Adrenal gland (tissue), 12 donors: ENCODE data around the gene VIT. TPM values are rescaled to one million over a fixed set of nuclear protein-coding genes. Genes with fewer than 3 reads are reported as not detected.

Experiments
- DNase-seq, 7 donors: peaks; one replicate each; pipeline ENCODE4 v3.0.0-alpha.2; 2019 to 2020
- H3K27ac ChIP-seq, 5 donors: fragments of 200-600 bp; sonication (generic) in 4 of 5; 1 replicate in 3 of 5; 2 replicates in 2 of 5; pipeline versions ENCODE4 v1.5.1 to v1.8.0; 2016 to 2020; ENCODE audit warnings: mild to moderate bottlenecking in 1 of 5
- H3K27me3 ChIP-seq: fragments of 200-600 bp; 2 replicates; pipeline ENCODE4 v1.8.0; 2021
- H3K36me3 ChIP-seq, 2 donors: fragments of 200-600 bp; replicated peaks in 1 of 2; 1 replicate in 1 of 2; 2 replicates in 1 of 2; pipeline versions ENCODE4 v1.5.1 to v1.8.0; 2018 to 2022
- H3K4me1 ChIP-seq, 2 donors: fragments of 200-600 bp; replicated peaks in 1 of 2; 1 replicate in 1 of 2; 2 replicates in 1 of 2; pipeline versions ENCODE4 v1.5.1 to v1.8.0; 2018 to 2021
- H3K4me3 ChIP-seq, 4 donors: fragments of 200-600 bp; sonication (generic) in 3 of 4; one replicate each; pipeline ENCODE4 v1.5.1; 2016 to 2018
- H3K9me3 ChIP-seq, 3 donors: fragments of 200-600 bp; sonication (generic) in 1 of 3; replicated peaks in 1 of 3; 1 replicate in 2 of 3; 2 replicates in 1 of 3; pipeline versions ENCODE4 v1.5.1 to v1.8.0; 2016 to 2021
- POLR2A ChIP-seq, 2 donors: fragments of 450-650 bp; IDR thresholded peaks; one replicate each; pipeline ENCODE4 v1.6.1; 2017; ENCODE audit warnings: antibody characterized with exemption in 2 of 2, mild to moderate bottlenecking in 2 of 2, moderate library complexity in 1 of 2
- WGBS, 4 donors: extraction: QIAGEN DNeasy Blood & Tissue Kit in 2 of 4; methylation state at CpG; one replicate each; pipeline versions ENCODE4 v1.1.5 to v1.1.7; 2013 to 2017; 5-methylcytosine and 5-hydroxymethylcytosine counted together
- intact Hi-C, 2 donors: fragments of 100-400 bp; cut with DNase I; formaldehyde crosslinking; loops; one replicate each; pipeline versions ENCODE4 v1.14.1 to v1.15.0; 2022 to 2023
- polyA plus RNA-seq, 3 donors: library from polyadenylated mRNA; stranded (reverse); fragments of 200-250 nt in 2 of 3; fragments of 350-450 nt in 1 of 3; fragmentation: Illumina TruSeq in 1 of 3; extraction: RNeasy Lipid Tissue Mini Kit (QIAGEN cat#74804) in 1 of 3; gene quantifications; one replicate each; pipeline ENCODE4 v1.2.3, GENCODE V29; 2013 to 2014
- total RNA-seq, 9 donors: library from RNA; depleted of rRNA in 4 of 9; stranded (reverse); fragments of >200 nt in 4 of 9; fragments of 120-200 nt in 1 of 9; fragmentation: NEBNext Ultra II Directional in 1 of 9; extraction: Animal tissue kit (Norgen Biotek cat#: 25700) in 1 of 9; gene quantifications; one replicate each; pipeline versions ENCODE4 v1.1.0 to v1.2.4, GENCODE V29; 2013 to 2023
- TF ChIP-seq, protein P1 (sequence below), 6 experiments: fragments of 450-650 bp in 4 of 6; fragments of 200-600 bp in 2 of 6; sonication (generic) in 1 of 6; IDR thresholded peaks; 1 replicate in 5 of 6; 2 replicates in 1 of 6; pipeline versions ENCODE4 v1.5.1 to v1.8.0; 2016 to 2021; ENCODE audit warnings: antibody characterized with exemption in 6 of 6, mild to moderate bottlenecking in 2 of 6, moderate library complexity in 1 of 6
- donor health status: healthy with polysubstance abuse.
- donor health status: Bipolar disorder and iron deficiency.
- donor health status: DM: yes; HTN: yes; CAD: no.
- donor health status: DM: no; HTN: no; CAD: no.
- donor health status: DM: no; HTN: no; CAD: no.
- donor health status: DM: yes; HTN: yes; CAD: no.

VIT gene
- total and polyA plus RNA-seq, 12 donors = 0.06 to 2.0 (median 0.40) TPM; not detected in 2

DNA sequence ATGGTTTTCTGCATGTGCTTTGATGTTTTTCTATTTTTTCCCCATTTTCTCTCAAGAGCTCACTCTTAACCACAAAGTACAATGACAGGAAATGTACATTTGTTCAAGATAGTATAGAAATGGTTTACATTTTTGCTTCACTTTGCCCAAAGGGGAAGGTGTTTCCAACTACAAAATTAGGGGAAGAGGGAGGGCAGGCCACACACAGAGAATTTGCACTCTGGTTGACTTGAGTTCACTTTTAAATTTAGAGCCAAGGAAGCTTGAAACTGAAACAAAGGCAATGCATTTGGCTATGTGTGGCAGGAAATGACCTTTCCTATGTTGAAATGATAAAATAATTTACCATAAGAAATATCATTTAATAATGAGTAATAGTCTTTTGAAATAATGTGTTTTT lies 19.1 kb upstream of the VIT start:
- no peak for DNase-seq

DNA sequence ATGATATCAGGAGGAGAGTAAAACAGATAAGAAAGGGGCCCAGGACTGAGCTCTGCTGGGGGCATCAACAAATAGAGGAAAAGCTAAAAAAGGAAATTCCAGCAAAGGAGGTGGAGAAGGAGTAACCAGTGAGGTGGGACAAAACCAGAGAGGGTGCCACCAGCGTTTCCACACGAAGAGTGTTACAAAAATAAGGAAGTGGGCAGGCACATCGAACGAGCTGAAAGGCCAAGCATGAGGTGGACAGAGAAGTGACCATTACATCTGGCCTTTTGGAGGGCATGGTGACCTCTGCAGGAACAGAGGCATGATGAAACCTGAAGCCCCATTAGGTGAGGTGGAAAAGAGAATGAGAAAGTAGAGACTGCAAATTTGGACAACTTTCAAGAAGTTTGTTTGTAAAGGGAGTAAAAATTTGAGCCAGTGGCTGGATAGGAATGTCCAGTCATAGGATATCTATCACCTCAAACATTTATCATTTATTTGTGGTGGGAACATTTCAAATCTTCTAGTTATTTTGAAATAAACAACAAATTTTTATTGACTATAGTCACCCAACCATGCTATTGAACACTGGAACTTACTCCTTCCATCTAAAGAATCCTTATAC lies 18.4 kb upstream of the VIT start:
- 43 to 64% (median 50%) methylated on average over 4 of the region's 4 CpGs for WGBS, 4 donors
- Histone ChIP-seq H3K36me3 (no peaks in the 10 kb centered on the region), H3K9me3 (peaks cover 0 to 7% (median 0%) of the 10 kb centered on the region in 3 donors), H3K4me1 (no peaks in the 10 kb centered on the region), H3K27me3 (no peaks in the 10 kb centered on the region), H3K27ac (no peak overlapping the region), H3K4me3 (no peak overlapping the region)
- no peak for DNase-seq
- no peak for TF ChIP-seq POLR2A (IDR thresholded peaks at IDR 0.05)
- TF ChIP-seq, protein P1, sequence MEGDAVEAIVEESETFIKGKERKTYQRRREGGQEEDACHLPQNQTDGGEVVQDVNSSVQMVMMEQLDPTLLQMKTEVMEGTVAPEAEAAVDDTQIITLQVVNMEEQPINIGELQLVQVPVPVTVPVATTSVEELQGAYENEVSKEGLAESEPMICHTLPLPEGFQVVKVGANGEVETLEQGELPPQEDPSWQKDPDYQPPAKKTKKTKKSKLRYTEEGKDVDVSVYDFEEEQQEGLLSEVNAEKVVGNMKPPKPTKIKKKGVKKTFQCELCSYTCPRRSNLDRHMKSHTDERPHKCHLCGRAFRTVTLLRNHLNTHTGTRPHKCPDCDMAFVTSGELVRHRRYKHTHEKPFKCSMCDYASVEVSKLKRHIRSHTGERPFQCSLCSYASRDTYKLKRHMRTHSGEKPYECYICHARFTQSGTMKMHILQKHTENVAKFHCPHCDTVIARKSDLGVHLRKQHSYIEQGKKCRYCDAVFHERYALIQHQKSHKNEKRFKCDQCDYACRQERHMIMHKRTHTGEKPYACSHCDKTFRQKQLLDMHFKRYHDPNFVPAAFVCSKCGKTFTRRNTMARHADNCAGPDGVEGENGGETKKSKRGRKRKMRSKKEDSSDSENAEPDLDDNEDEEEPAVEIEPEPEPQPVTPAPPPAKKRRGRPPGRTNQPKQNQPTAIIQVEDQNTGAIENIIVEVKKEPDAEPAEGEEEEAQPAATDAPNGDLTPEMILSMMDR (IDR thresholded peaks at IDR 0.05) = no peak
- intact Hi-C loops = no loop called here

More for the DNA sequence above, 19.1 kb upstream of the VIT start:
- peaks cover 0 to 7% (median 0%) of the 10 kb centered on the region in 3 donors for H3K9me3 ChIP-seq
- H3K36me3 ChIP-seq = no peaks in the 10 kb centered on the region
- intact Hi-C loops = no loop called here
- no peak overlapping the region for H3K4me3 ChIP-seq
- no peak overlapping the region for H3K27ac ChIP-seq
- H3K27me3 ChIP-seq = no peaks in the 10 kb centered on the region
- H3K4me1 ChIP-seq = no peaks in the 10 kb centered on the region
- TF ChIP-seq, protein P1 (IDR thresholded peaks at IDR 0.05) = no peak
- TF ChIP-seq POLR2A (IDR thresholded peaks at IDR 0.05) = no peak

DNA sequence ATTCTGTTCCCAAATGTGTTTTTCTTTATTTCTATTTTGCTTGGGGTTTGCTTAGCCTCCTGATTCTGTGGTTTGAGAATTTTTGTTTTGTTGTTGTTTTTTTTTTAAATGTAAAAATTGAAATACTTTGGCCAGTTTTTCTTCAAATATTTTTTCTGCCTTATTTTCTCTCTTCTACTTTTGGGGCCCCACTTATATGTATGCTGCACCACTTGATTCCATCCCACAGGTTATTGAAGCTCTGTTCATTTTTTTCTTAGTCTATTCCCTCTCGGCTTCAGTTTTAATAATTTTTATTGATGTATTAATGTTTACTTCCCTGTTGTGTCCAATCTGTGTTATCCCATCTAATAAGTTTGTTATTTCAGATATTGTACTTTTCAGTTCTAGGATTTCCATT lies 17.7 kb upstream of the VIT start:
- no peak for TF ChIP-seq POLR2A (IDR thresholded peaks at IDR 0.05)
- TF ChIP-seq, protein P1 (IDR thresholded peaks at IDR 0.05) = no peak
- DNase-seq = no peak
- intact Hi-C loops = no loop called here
- H3K36me3 ChIP-seq = no peaks in the 10 kb centered on the region
- WGBS, 4 donors = 85 to 96% (median 94%) methylated on average over 1 of the region's 1 CpG
- H3K4me1 ChIP-seq = no peaks in the 10 kb centered on the region
- no peaks in the 10 kb centered on the region for H3K27me3 ChIP-seq
- H3K4me3 ChIP-seq = no peak overlapping the region
- H3K9me3 ChIP-seq = peaks cover 0 to 7% (median 0%) of the 10 kb centered on the region in 3 donors
- no peak overlapping the region for H3K27ac ChIP-seq

DNA sequence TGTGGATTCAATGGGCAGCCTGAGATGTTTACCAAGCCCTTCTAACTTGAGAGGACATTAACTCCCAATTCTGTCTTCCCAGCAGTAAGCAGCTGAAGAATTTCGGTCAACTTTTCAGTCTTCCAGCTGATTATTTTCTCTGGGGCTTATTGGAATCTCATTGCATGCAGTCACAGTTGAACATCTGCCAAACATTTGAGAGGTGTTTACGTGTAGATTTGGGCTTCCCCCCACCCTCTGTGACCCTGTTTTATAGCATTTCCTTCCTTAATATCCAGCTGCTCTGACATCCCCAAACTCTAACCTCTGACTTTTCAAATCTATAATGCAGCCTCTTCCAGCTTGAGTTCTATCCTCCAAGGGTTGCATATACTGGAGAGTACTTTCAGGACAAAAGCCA lies 16.5 kb upstream of the VIT start:
- H3K4me1 ChIP-seq = no peaks in the 10 kb centered on the region
- no peaks in the 10 kb centered on the region for H3K36me3 ChIP-seq
- H3K4me3 ChIP-seq = no peak overlapping the region
- WGBS, 4 donors = 24 to 31% (median 30%) methylated on average over 2 of the region's 2 CpGs
- H3K27ac ChIP-seq = no peak overlapping the region
- intact Hi-C loops = no loop called here
- TF ChIP-seq POLR2A (IDR thresholded peaks at IDR 0.05) = no peak
- TF ChIP-seq, protein P1 (IDR thresholded peaks at IDR 0.05) = no peak
- H3K27me3 ChIP-seq = no peaks in the 10 kb centered on the region
- DNase-seq = no peak
- peaks cover 0 to 7% (median 0%) of the 10 kb centered on the region in 3 donors for H3K9me3 ChIP-seq
